GM12878 (cell line): ENCODE measurements around the gene KIAA0319L. TPM values are rescaled to one million over a fixed set of nuclear protein-coding genes. Genes with fewer than 3 reads are reported as not detected.
A peak's percentile ranks its signal among the peaks of the same experiment; 100 is the strongest.

Experiments
- ATAC-seq: fragments of 200-7000 bp; cut with Tn5 transposase; 3 replicates; pipeline ENCODE4 v1.9.1; 2020; ENCODE audit warnings: mild to moderate bottlenecking, moderate library complexity
- BruUV-seq: library from RNA; stranded (reverse); fragments of 400-500 nt; replicated peaks from 2 replicates; lab custom pipeline; 2021; lab: Mats Ljungman, UMichigan
- CTCF ChIA-PET: fragments of 300-600 bp; sonication (Branson Sonifier 250); formaldehyde crosslinking; extraction: SDS; loops from one replicate; lab custom pipeline; 2021; ENCODE audit warnings: inconsistent platforms; lab: Yijun Ruan, JAX
- POLR2A ChIA-PET: fragments of 350-600 bp; formaldehyde crosslinking; extraction: SDS; loops from one replicate; lab custom pipeline; 2021; ENCODE audit warnings: inconsistent platforms; lab: Charles Lee
- RAD21 ChIA-PET: fragments of 300-600 bp; sonication (Branson Sonifier 250); formaldehyde crosslinking; loops from one replicate; lab custom pipeline; 2023; ENCODE audit warnings: antibody characterized with exemption; ENCODE audit not compliant: unreplicated experiment; lab: Charles Lee
- SMC1A ChIA-PET: fragments of 300-600 bp; sonication (Branson Sonifier 250); formaldehyde crosslinking; loops from one replicate; lab custom pipeline; 2023; ENCODE audit not compliant: unreplicated experiment, uncharacterized antibody; lab: Charles Lee
- DNase-seq: peaks from one replicate; pipeline ENCODE4 v3.0.0-alpha.2; 2011; ENCODE audit warnings: low read depth, low spot score
- FAIRE-seq: peaks from 3 replicates; lab custom pipeline; 2011; peaks lifted over from hg19 to GRCh38; lab: Jason Lieb, UNC
- H2AFZ ChIP-seq: 2 replicates; pipeline ENCODE4 v1.6.0; 2011; ENCODE audit warnings: low read depth, low read length, control low read depth; ENCODE audit not compliant: control insufficient read depth
- H3K27ac ChIP-seq: 2 replicates; pipeline ENCODE4 v1.5.1; 2011; ENCODE audit warnings: control low read depth; ENCODE audit not compliant: control insufficient read depth, insufficient read depth
- H3K27me3 ChIP-seq, 2 experiments: replicated peaks in 1 of 2; 2 replicates each; pipeline versions ENCODE4 v1.6.0 to v1.6.1; 2011; ENCODE audit warnings: low read length in 1 of 2; ENCODE audit not compliant: control insufficient read depth in 2 of 2, insufficient read depth in 2 of 2
- H3K36me3 ChIP-seq, 2 experiments: 2 replicates each; pipeline ENCODE4 v1.5.1; 2011; ENCODE audit warnings: low read length in 1 of 2; ENCODE audit not compliant: control insufficient read depth in 2 of 2, insufficient read depth in 2 of 2
- H3K4me1 ChIP-seq: 2 replicates; pipeline ENCODE4 v1.6.1; 2011; ENCODE audit warnings: mild to moderate bottlenecking, low read length, moderate library complexity, mixed read lengths; ENCODE audit not compliant: control insufficient read depth, insufficient read depth
- H3K4me2 ChIP-seq: 2 replicates; pipeline ENCODE4 v1.6.0; 2011; ENCODE audit warnings: control low read depth; ENCODE audit not compliant: control insufficient read depth, insufficient read depth
- H3K4me3 ChIP-seq: fragments of 200-600 bp; sonication (generic); 2 replicates; pipeline ENCODE4 v1.5.1; 2016
- H3K79me2 ChIP-seq: 2 replicates; pipeline ENCODE4 v1.6.0; 2011; ENCODE audit warnings: low read length; ENCODE audit not compliant: control insufficient read depth, insufficient read depth
- H3K9ac ChIP-seq: 2 replicates; pipeline ENCODE4 v1.8.0; 2011; ENCODE audit warnings: low read length, control low read depth, mixed read lengths; ENCODE audit not compliant: control insufficient read depth, insufficient read depth
- H3K9me3 ChIP-seq: replicated peaks from 3 replicates; pipeline ENCODE4 v1.5.1; 2011; ENCODE audit warnings: mild to moderate bottlenecking, low read length; ENCODE audit not compliant: control insufficient read depth, insufficient read depth
- H4K20me1 ChIP-seq: 2 replicates; pipeline ENCODE4 v1.6.0; 2011; ENCODE audit not compliant: control insufficient read depth, insufficient read depth
- ATF7 ChIP-seq: fragments of 450-650 bp; IDR thresholded peaks from 2 replicates; pipeline ENCODE4 v1.6.1; 2016; ENCODE audit warnings: low read depth, mild to moderate bottlenecking
- E2F4 ChIP-seq: IDR thresholded peaks from 2 replicates; pipeline ENCODE4 v1.6.1; 2012; ENCODE audit warnings: low read depth, low read length, improper control_type of control experiment
- FOXK2 ChIP-seq: fragments of 450-650 bp; IDR thresholded peaks from 2 replicates; pipeline ENCODE4 v1.6.1; 2017; ENCODE audit warnings: mild to moderate bottlenecking, moderate library complexity
- GATAD2B ChIP-seq: fragments of 450-650 bp; conservative IDR thresholded peaks from 2 replicates; pipeline ENCODE4 v1.6.1; 2017; ENCODE audit warnings: low read depth, mild to moderate bottlenecking, moderate library complexity
- MAX ChIP-seq: IDR thresholded peaks from 2 replicates; pipeline ENCODE4 v1.6.1; 2012; ENCODE audit warnings: low read depth, low read length, improper control_type of control experiment
- MTA2 ChIP-seq: fragments of 450-650 bp; IDR thresholded peaks from 2 replicates; pipeline ENCODE4 v1.6.1; 2016; ENCODE audit warnings: low read depth, mild to moderate bottlenecking, moderate library complexity
- RAD21 ChIP-seq: IDR thresholded peaks from 2 replicates; pipeline ENCODE4 v1.6.1; 2011; ENCODE audit warnings: mild to moderate bottlenecking, low read depth, low read length, moderate library complexity; ENCODE audit not compliant: insufficient read depth
- RAD51 ChIP-seq: fragments of 450-650 bp; IDR thresholded peaks from 2 replicates; pipeline ENCODE4 v1.6.1; 2016; ENCODE audit warnings: moderate library complexity, mild to moderate bottlenecking, inconsistent platforms
- RCOR1 ChIP-seq: conservative IDR thresholded peaks from 2 replicates; pipeline ENCODE4 v1.6.1; 2012; ENCODE audit warnings: low read depth, low read length, improper control_type of control experiment
- RUNX3 ChIP-seq: IDR thresholded peaks from 2 replicates; pipeline ENCODE4 v1.6.1; 2012; ENCODE audit warnings: low read length, inconsistent platforms
- SMAD5 ChIP-seq: IDR thresholded peaks from 2 replicates; pipeline ENCODE4 v1.6.1; 2016; ENCODE audit warnings: antibody characterized with exemption, low read depth
- SREBF2 ChIP-seq: IDR thresholded peaks from 2 replicates; pipeline ENCODE4 v1.6.1; 2012; ENCODE audit warnings: mild to moderate bottlenecking, low read length
- SRF ChIP-seq, 2 experiments: IDR thresholded peaks; 2 replicates each; pipeline ENCODE4 v1.6.1; 2011; ENCODE audit warnings: low read depth in 2 of 2, low read length in 2 of 2, mild to moderate bottlenecking in 1 of 2, moderate library complexity in 1 of 2
- SUZ12 ChIP-seq: fragments of 200-600 bp; sonication (generic); IDR thresholded peaks from one replicate; pipeline ENCODE4 v1.6.1; 2018; ENCODE audit warnings: antibody characterized with exemption, mild to moderate bottlenecking; ENCODE audit not compliant: unreplicated experiment
- TCF7 ChIP-seq: IDR thresholded peaks from 2 replicates; pipeline ENCODE4 v1.6.1; 2014; ENCODE audit warnings: antibody characterized with exemption, borderline replicate concordance
- YY1 ChIP-seq: IDR thresholded peaks from 2 replicates; pipeline ENCODE4 v1.6.1; 2011; ENCODE audit warnings: low read depth, mild to moderate bottlenecking, low read length
- ZBED1 ChIP-seq: IDR thresholded peaks from 2 replicates; pipeline ENCODE4 v1.6.1; 2016; ENCODE audit warnings: borderline replicate concordance
- ZBTB40 ChIP-seq: fragments of 450-650 bp; IDR thresholded peaks from 2 replicates; pipeline ENCODE4 v1.6.1; 2016; ENCODE audit warnings: mild to moderate bottlenecking, moderate library complexity, borderline replicate concordance
- WGBS: methylation state at CpG from one replicate; pipeline ENCODE4 v1.1.6; 2016; ENCODE audit warnings: low lambda C conversion rate; ENCODE audit not compliant: insufficient replicate concordance, insufficient coverage; ENCODE audit errors: missing lambda C conversion rate; 5-methylcytosine and 5-hydroxymethylcytosine counted together
- in situ Hi-C: fragments of 300-500 bp; cut with MboI; formaldehyde crosslinking; loops from 9 replicates; pipeline ENCODE4 v1.14.3; 2018; ENCODE audit warnings: mixed read lengths
- intact Hi-C: fragments of 100-400 bp; cut with micrococcal nuclease; formaldehyde crosslinking; loops from one replicate; pipeline ENCODE4 v1.14.2; 2022; ENCODE audit not compliant: unreplicated experiment
- polyA plus RNA-seq, 11 experiments: library from polyadenylated mRNA; depleted of rRNA in 4 of 11; unstranded in 6 of 11; stranded (reverse) in 5 of 11; fragments of >200 nt; fragmentation: Nextera tagmentation in 4 of 11; fragmentation: Illumina TruSeq in 1 of 11; extraction: Ambion mirVana in 4 of 11; extraction: Trizol in 1 of 11; gene quantifications; 1 replicate in 1 of 11; 2 replicates in 10 of 11; pipeline versions ENCODE4 v1.2.1 to v1.2.3, GENCODE V29; 2011 to 2016; ENCODE audit warnings: inconsistent platforms in 2 of 11, missing spikeins in 2 of 11, low read depth in 1 of 11
- total RNA-seq, 4 experiments: library from RNA; depleted of rRNA in 3 of 4; stranded (reverse); fragments of >200 nt in 3 of 4; fragmentation: Illumina TruSeq in 1 of 4; extraction: Trizol in 1 of 4; gene quantifications; 2 replicates each; pipeline versions ENCODE4 v1.2.1 to v1.2.3, GENCODE V29; 2013 to 2021

The KIAA0319L gene
- total and polyA plus RNA-seq, 10 of the 15 experiments (the other 5 are each of a cell fraction or from before 2014, with no cell fraction given) = 2.6 to 57.8 (median 25.4) TPM

GRCh38 chr1:35555212-35555584 lies 2.0 kb downstream of the KIAA0319L start (continued):
- TF ChIP-seq ZBTB40 (no peak), RCOR1 (no peak), FOXK2 (no peak), ATF7 (no peak), ZBED1 (no peak)

DNA sequence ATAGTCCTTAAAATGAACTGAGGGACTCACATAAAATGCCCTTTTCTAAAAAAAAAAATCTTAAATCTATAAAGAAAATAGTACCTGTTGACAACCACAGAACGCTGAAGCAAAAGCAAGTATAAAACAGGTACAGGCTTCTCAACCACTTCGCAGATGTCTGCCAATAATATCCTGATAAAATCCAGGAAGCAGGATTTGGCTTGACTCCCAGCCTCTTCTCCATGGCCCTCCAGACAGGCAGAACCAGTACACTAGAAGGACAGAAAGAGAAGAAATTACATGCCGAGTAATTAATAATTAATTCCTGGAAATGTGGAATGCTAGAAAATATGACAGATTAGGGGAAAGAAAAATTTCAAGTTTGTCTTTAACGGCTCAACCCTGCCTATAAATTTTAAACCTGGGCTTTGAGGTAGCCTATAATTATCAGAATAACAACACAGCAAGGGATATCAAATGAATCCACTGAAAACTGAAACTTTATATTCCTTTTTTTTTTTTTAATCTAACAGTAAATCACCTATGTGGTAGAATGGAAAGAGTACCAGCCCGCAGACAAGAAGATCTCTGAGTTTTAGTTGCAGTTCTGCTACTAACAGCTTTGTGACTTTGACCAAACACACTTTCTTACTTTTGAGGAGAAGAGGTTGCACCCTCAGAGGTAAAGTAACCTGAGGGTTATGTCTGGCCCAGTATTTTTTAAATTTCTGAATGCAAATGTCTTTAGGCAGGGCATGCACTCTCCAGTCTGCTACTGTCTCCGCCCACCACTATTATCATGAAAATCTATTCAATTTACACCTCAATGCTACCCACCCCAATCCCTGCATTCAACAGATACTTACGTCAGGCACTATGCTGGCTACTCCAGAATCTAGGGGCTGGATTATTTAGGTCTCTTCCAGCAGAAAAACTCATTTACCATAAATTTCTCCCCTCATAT lies 2.7 kb downstream of the KIAA0319L start:
- 96% methylated on average over 7 of the region's 7 CpGs for WGBS
- Histone ChIP-seq H3K27ac (no peak overlapping the region), H2AFZ (no peak overlapping the region), H3K4me1 (peaks cover 10% of the 10 kb centered on the region), H3K4me2 (peak overlapping the region; percentile 90; the same call in 1 of the 2 replicates), H3K36me3 (peaks cover 0 to 5% of the 10 kb centered on the region in 2 experiments; a peak in 3 of 4 replicates), H3K9me3 (no peaks in the 10 kb centered on the region), H3K27me3 (no peaks in the 10 kb centered on the region), H4K20me1 (no peaks in the 10 kb centered on the region), H3K79me2 (peaks cover 44% of the 10 kb centered on the region), H3K9ac (no peak overlapping the region), H3K4me3 (peak overlapping the region; percentile 22; the same call in 1 of the 2 replicates)
- POLR2A ChIA-PET = no interaction called here
- SMC1A ChIA-PET = interaction anchor here (2.1 to 7.2 kb wide), 2 partner anchors 102 to 103 kb away, joined by 20 to 67 read pairs; no protein-coding TSS in a partner anchor
- FAIRE-seq = no peak
- CTCF ChIA-PET = interaction anchor here (1.0 to 3.9 kb wide), 4 partner anchors 10 to 162 kb away, joined by 4 to 40 read pairs (median 12); no protein-coding TSS in a partner anchor
- ATAC-seq = no peak
- DNase-seq = no peak
- no TSS peak for BruUV-seq
- intact Hi-C loops = no loop called here
- in situ Hi-C loops = no loop called here
- RAD21 ChIA-PET = interaction anchor here (3.5 kb wide), 1 partner anchor 103 kb away, joined by 35 read pairs; no protein-coding TSS in a partner anchor
- no peak for TF ChIP-seq GATAD2B
- TF ChIP-seq E2F4 = no peak
- TF ChIP-seq RUNX3 = no peak
- TF ChIP-seq RAD51 = no peak
- TF ChIP-seq MTA2 = no peak
- TF ChIP-seq SMAD5 = no peak
- TF ChIP-seq TCF7 = no peak
- no peak for TF ChIP-seq SREBF2
- TF ChIP-seq SRF (IDR thresholded peaks at IDR 0.05; ENCODE audit: low read depth in 2 of 2, low read length in 2 of 2) = no peak
- TF ChIP-seq SUZ12 = no peak
- TF ChIP-seq RAD21 = no peak
- no peak for TF ChIP-seq MAX
- no peak for TF ChIP-seq YY1
